Liver (tissue), 9 donors: ENCODE data around the gene TMEM132E. TPM values are rescaled to one million over a fixed set of nuclear protein-coding genes. Genes with fewer than 3 reads are reported as not detected.

Experiments
- DNase-seq: peaks from one replicate; pipeline ENCODE4 v3.0.0-alpha.2; 2017; ENCODE audit warnings: low spot score
- H3K27ac ChIP-seq, 2 donors: one replicate each; pipeline ENCODE4 v1.7.0; 2013; ENCODE audit warnings: inconsistent platforms in 2 of 2, low read length in 2 of 2, control low read depth in 1 of 2, low read depth in 1 of 2, mild to moderate bottlenecking in 1 of 2
- H3K27me3 ChIP-seq, 4 donors: one replicate each; pipeline versions ENCODE4 v1.6.1 to v1.7.0; 2013; ENCODE audit warnings: low read length in 3 of 4, inconsistent platforms in 1 of 4, mild to moderate bottlenecking in 1 of 4, moderate library complexity in 1 of 4; ENCODE audit not compliant: control insufficient read depth in 4 of 4, insufficient read depth in 4 of 4
- H3K36me3 ChIP-seq, 4 donors: one replicate each; pipeline versions ENCODE4 v1.6.1 to v1.7.0; 2013; ENCODE audit warnings: low read length in 3 of 4, mild to moderate bottlenecking in 3 of 4, low read depth in 1 of 4, moderate library complexity in 1 of 4; ENCODE audit not compliant: control insufficient read depth in 4 of 4, insufficient read depth in 3 of 4
- H3K4me1 ChIP-seq, 4 donors: one replicate each; pipeline versions ENCODE4 v1.6.1 to v1.7.0; 2013; ENCODE audit warnings: low read length in 3 of 4, mild to moderate bottlenecking in 3 of 4, moderate library complexity in 1 of 4; ENCODE audit not compliant: control insufficient read depth in 4 of 4, insufficient read depth in 4 of 4
- H3K4me3 ChIP-seq, 3 donors: one replicate each; pipeline versions ENCODE4 v1.6.1 to v1.7.0; 2013; ENCODE audit warnings: low read length in 3 of 3, control low read depth in 1 of 3, low read depth in 1 of 3, mild to moderate bottlenecking in 1 of 3
- H3K9ac ChIP-seq, 2 donors: one replicate each; pipeline ENCODE4 v1.7.0; 2013; ENCODE audit warnings: low read length in 2 of 2, mild to moderate bottlenecking in 2 of 2, moderate library complexity in 2 of 2, control low read depth in 1 of 2, low read depth in 1 of 2
- H3K9me3 ChIP-seq, 4 donors: one replicate each; pipeline versions ENCODE4 v1.6.1 to v1.7.0; 2013; ENCODE audit warnings: low read length in 3 of 4; ENCODE audit not compliant: control insufficient read depth in 4 of 4
- CTCF ChIP-seq: fragments of 150-350 bp; IDR thresholded peaks from 2 replicates; pipeline ENCODE4 v1.5.1; 2017; ENCODE audit warnings: improper control_type of control experiment, low read depth, low read length; ENCODE audit not compliant: missing input control
- EGR1 ChIP-seq, 2 donors: IDR thresholded peaks; 2 replicates each; pipeline ENCODE4 v1.6.1; 2016 to 2018; ENCODE audit warnings: antibody characterized with exemption in 2 of 2, low read depth in 2 of 2
- FOXA1 ChIP-seq: IDR thresholded peaks from 2 replicates; pipeline ENCODE4 v1.6.1; 2016; ENCODE audit warnings: antibody characterized with exemption
- FOXA2 ChIP-seq: IDR thresholded peaks from 2 replicates; pipeline ENCODE4 v1.6.1; 2016; ENCODE audit warnings: antibody characterized with exemption
- GABPA ChIP-seq, 2 donors: IDR thresholded peaks in 1 of 2; conservative IDR thresholded peaks in 1 of 2; 2 replicates each; pipeline ENCODE4 v1.6.1; 2016; ENCODE audit warnings: antibody characterized with exemption in 2 of 2, mild to moderate bottlenecking in 1 of 2, moderate library complexity in 1 of 2
- HNF4A ChIP-seq, 2 donors: conservative IDR thresholded peaks; 2 replicates each; pipeline ENCODE4 v1.6.1; 2016; ENCODE audit warnings: antibody characterized with exemption in 2 of 2, mild to moderate bottlenecking in 2 of 2
- HNF4G ChIP-seq: IDR thresholded peaks from 2 replicates; pipeline ENCODE4 v1.6.1; 2016; ENCODE audit warnings: antibody characterized with exemption
- JUND ChIP-seq, 2 donors: IDR thresholded peaks; 2 replicates each; pipeline ENCODE4 v1.6.1; 2016; ENCODE audit warnings: antibody characterized with exemption in 2 of 2
- NR2F2 ChIP-seq: IDR thresholded peaks from 2 replicates; pipeline ENCODE4 v1.6.1; 2016; ENCODE audit warnings: antibody characterized with exemption
- RAD21 ChIP-seq, 2 donors: IDR thresholded peaks; 2 replicates each; pipeline ENCODE4 v1.6.1; 2016; ENCODE audit warnings: antibody characterized with exemption in 2 of 2, mild to moderate bottlenecking in 2 of 2
- REST ChIP-seq: IDR thresholded peaks from 2 replicates; pipeline ENCODE4 v1.6.1; 2016; ENCODE audit warnings: antibody characterized with exemption, mild to moderate bottlenecking
- RXRA ChIP-seq, 2 donors: IDR thresholded peaks; 2 replicates each; pipeline ENCODE4 v1.6.1; 2017 to 2018; ENCODE audit warnings: antibody characterized with exemption in 2 of 2, mild to moderate bottlenecking in 1 of 2
- SP1 ChIP-seq: IDR thresholded peaks from 2 replicates; pipeline ENCODE4 v1.6.1; 2018; ENCODE audit warnings: antibody characterized with exemption, mild to moderate bottlenecking
- TAF1 ChIP-seq: conservative IDR thresholded peaks from 2 replicates; pipeline ENCODE4 v1.6.1; 2016; ENCODE audit warnings: antibody characterized with exemption, mild to moderate bottlenecking
- YY1 ChIP-seq: IDR thresholded peaks from 2 replicates; pipeline ENCODE4 v1.6.1; 2016; ENCODE audit warnings: antibody characterized with exemption, mild to moderate bottlenecking
- ZBTB33 ChIP-seq: IDR thresholded peaks from 2 replicates; pipeline ENCODE4 v1.6.1; 2016; ENCODE audit warnings: antibody characterized with exemption
- WGBS: extraction: QIAGEN DNeasy Blood & Tissue Kit; methylation state at CpG from one replicate; pipeline ENCODE4 v1.1.7; 2013; 5-methylcytosine and 5-hydroxymethylcytosine counted together
- polyA plus RNA-seq, 2 donors: library from polyadenylated mRNA; stranded (reverse) in 1 of 2; unstranded in 1 of 2; fragments of 200-250 nt in 1 of 2; fragments of >200 nt in 1 of 2; fragmentation: Nextera tagmentation in 1 of 2; extraction: Ambion mirVana in 1 of 2; gene quantifications; one replicate each; pipeline versions ENCODE4 v1.2.1 to v1.2.3, GENCODE V29; 2013 to 2015
- total RNA-seq, 2 donors: library from RNA; depleted of rRNA; stranded (reverse); fragments of >200 nt; gene quantifications; one replicate each; pipeline ENCODE4 v1.2.3, GENCODE V29; 2014
- TF ChIP-seq, protein P1 (sequence below): IDR thresholded peaks from 2 replicates; pipeline ENCODE4 v1.6.1; 2016; ENCODE audit warnings: antibody characterized with exemption
- TF ChIP-seq, protein P2 (sequence below): IDR thresholded peaks from 2 replicates; pipeline ENCODE4 v1.6.1; 2016; ENCODE audit warnings: antibody characterized with exemption
- donor health status: healthy.
- donor health status: healthy.
- donor health status: healthy.
- donor health status: healthy.
- donor health status: healthy.

TMEM132E gene
- total and polyA plus RNA-seq, 4 donors, result 0.25 to 1.2 (median 0.46) TPM; not detected in 1

GRCh38 chr17:34601416-34601815 lies 22.0 kb downstream of the TMEM132E start:
- Histone ChIP-seq H3K27me3 (peaks cover 0 to 3% (median under 1%) of the 10 kb centered on the region in 4 donors), H3K4me3 (no peak overlapping the region), H3K9ac (no peak overlapping the region), H3K36me3 (no peaks in the 10 kb centered on the region), H3K4me1 (no peaks in the 10 kb centered on the region), H3K27ac (no peak overlapping the region), H3K9me3 (no peaks in the 10 kb centered on the region)
- DNase-seq, result no peak
- no peak for TF ChIP-seq TAF1
- TF ChIP-seq FOXA2, result no peak
- WGBS, result 60% methylated on average over 3 of the region's 3 CpGs

GRCh38 chr17:34603974-34604373 lies 24.6 kb downstream of the TMEM132E start:
- TF ChIP-seq HNF4G, result no peak
- no peak for TF ChIP-seq SP1
- TF ChIP-seq NR2F2, result no peak
- no peak for TF ChIP-seq REST
- no peak for TF ChIP-seq CTCF
- no peak for TF ChIP-seq HNF4A (conservative IDR thresholded peaks at IDR 0.05)
- TF ChIP-seq ZBTB33, result no peak
- TF ChIP-seq FOXA2, result no peak
- TF ChIP-seq GABPA (IDR thresholded peaks at IDR 0.05 in 1 of 2, conservative IDR thresholded peaks at IDR 0.05 in 1 of 2), result no peak
- TF ChIP-seq, protein P1, sequence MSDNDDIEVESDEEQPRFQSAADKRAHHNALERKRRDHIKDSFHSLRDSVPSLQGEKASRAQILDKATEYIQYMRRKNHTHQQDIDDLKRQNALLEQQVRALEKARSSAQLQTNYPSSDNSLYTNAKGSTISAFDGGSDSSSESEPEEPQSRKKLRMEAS, result no peak
- no peak for TF ChIP-seq FOXA1
- no peak for TF ChIP-seq EGR1 (IDR thresholded peaks at IDR 0.05; ENCODE audit: low read depth in 2 of 2)
- no peak for TF ChIP-seq RXRA (IDR thresholded peaks at IDR 0.05)
- TF ChIP-seq, protein P2, sequence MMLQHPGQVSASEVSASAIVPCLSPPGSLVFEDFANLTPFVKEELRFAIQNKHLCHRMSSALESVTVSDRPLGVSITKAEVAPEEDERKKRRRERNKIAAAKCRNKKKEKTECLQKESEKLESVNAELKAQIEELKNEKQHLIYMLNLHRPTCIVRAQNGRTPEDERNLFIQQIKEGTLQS, result no peak
- no peak for TF ChIP-seq RAD21 (IDR thresholded peaks at IDR 0.05)
- TF ChIP-seq YY1, result no peak
- no peak for TF ChIP-seq TAF1
- TF ChIP-seq JUND (IDR thresholded peaks at IDR 0.05), result no peak
- no peak overlapping the region for H3K27ac ChIP-seq
- H3K9me3 ChIP-seq, result no peaks in the 10 kb centered on the region
- H3K4me1 ChIP-seq, result no peaks in the 10 kb centered on the region
- no peak overlapping the region for H3K4me3 ChIP-seq
- DNase-seq, result no peak
- 89% methylated on average over 3 of the region's 3 CpGs for WGBS
- H3K9ac ChIP-seq, result no peak overlapping the region
- H3K36me3 ChIP-seq, result no peaks in the 10 kb centered on the region
- H3K27me3 ChIP-seq, result peaks cover 0 to 2% (median under 1%) of the 10 kb centered on the region in 4 donors
